GM23338 (cell line): Measurements from ENCODE around the gene LAMB3. TPM values are rescaled to one million over a fixed set of nuclear protein-coding genes. Genes with fewer than 3 reads are reported as not detected.

Experiments
- ATAC-seq: fragments of 200-7000 bp; cut with Tn5 transposase; 3 replicates; pipeline ENCODE4 v1.9.1; 2020
- DNase-seq: peaks from one replicate; pipeline ENCODE4 v3.0.0-alpha.2; 2015; ENCODE audit warnings: low spot score
- H2AFZ ChIP-seq: fragments of 200-600 bp; sonication (generic); 2 replicates; pipeline ENCODE4 v1.8.0; 2016; ENCODE audit warnings: antibody characterized with exemption, mild to moderate bottlenecking, moderate library complexity
- H3F3A ChIP-seq: fragments of 200-600 bp; sonication (generic); replicated peaks from 2 replicates; pipeline ENCODE4 v1.8.0; 2017; ENCODE audit warnings: antibody characterized with exemption, mixed run types, low read depth
- H3K27ac ChIP-seq: fragments of 200-600 bp; sonication (generic); 2 replicates; pipeline ENCODE4 v1.6.1; 2016; ENCODE audit warnings: low read depth
- H3K27me3 ChIP-seq: fragments of 200-600 bp; sonication (generic); 2 replicates; pipeline ENCODE4 v1.8.0; 2016; ENCODE audit warnings: mild to moderate bottlenecking, mixed run types, moderate library complexity; ENCODE audit not compliant: insufficient read depth
- H3K36me3 ChIP-seq: fragments of 200-600 bp; sonication (generic); 2 replicates; pipeline ENCODE4 v1.8.0; 2016; ENCODE audit warnings: mild to moderate bottlenecking; ENCODE audit not compliant: insufficient read depth
- H3K4me1 ChIP-seq: fragments of 200-600 bp; sonication (generic); 2 replicates; pipeline ENCODE4 v1.8.0; 2016; ENCODE audit warnings: mild to moderate bottlenecking, moderate library complexity; ENCODE audit not compliant: insufficient read depth
- H3K4me2 ChIP-seq: fragments of 200-600 bp; sonication (generic); 2 replicates; pipeline ENCODE4 v1.7.1; 2017; ENCODE audit warnings: mixed run types
- H3K4me3 ChIP-seq: fragments of 200-600 bp; sonication (generic); 2 replicates; pipeline ENCODE4 v1.6.1; 2016; ENCODE audit warnings: mixed run types
- H3K79me2 ChIP-seq: fragments of 200-600 bp; sonication (generic); replicated peaks from 2 replicates; pipeline ENCODE4 v1.8.0; 2017; ENCODE audit warnings: mild to moderate bottlenecking; ENCODE audit not compliant: insufficient read depth
- H3K9me2 ChIP-seq: fragments of 200-600 bp; sonication (generic); 2 replicates; pipeline ENCODE4 v1.8.0; 2017; ENCODE audit not compliant: insufficient read depth
- H4K20me1 ChIP-seq: fragments of 200-600 bp; sonication (generic); replicated peaks from 2 replicates; pipeline ENCODE4 v1.8.0; 2017; ENCODE audit warnings: mild to moderate bottlenecking; ENCODE audit not compliant: insufficient read depth
- H3K27ac Mint-ChIP-seq: 2 replicates; pipeline ENCODE4 v1.8.0; 2020; ENCODE audit warnings: inconsistent platforms, mild to moderate bottlenecking, moderate library complexity, mixed read lengths
- H3K27me3 Mint-ChIP-seq: 3 replicates; pipeline ENCODE4 v1.8.0; 2022; ENCODE audit warnings: low read depth, mild to moderate bottlenecking, moderate library complexity, mixed read lengths, inconsistent platforms; ENCODE audit not compliant: insufficient read depth, poor library complexity
- H3K36me3 Mint-ChIP-seq: 3 replicates; pipeline ENCODE4 v1.8.0; 2021; ENCODE audit warnings: low read depth, mild to moderate bottlenecking, inconsistent platforms, moderate library complexity, mixed read lengths
- H3K4me1 Mint-ChIP-seq: 3 replicates; pipeline ENCODE4 v1.8.0; 2020; ENCODE audit warnings: mild to moderate bottlenecking, inconsistent platforms, mixed read lengths
- H3K4me3 Mint-ChIP-seq: 3 replicates; pipeline ENCODE4 v1.8.0; 2021; ENCODE audit warnings: moderate library complexity, mild to moderate bottlenecking, inconsistent platforms, mixed read lengths
- H3K9me3 Mint-ChIP-seq: 3 replicates; pipeline ENCODE4 v1.8.0; 2020; ENCODE audit warnings: moderate library complexity, mild to moderate bottlenecking, inconsistent platforms, mixed read lengths
- EZH2phosphoT487 ChIP-seq: fragments of 200-600 bp; sonication (generic); IDR thresholded peaks from one replicate; pipeline ENCODE4 v1.8.1; 2018; ENCODE audit warnings: antibody characterized with exemption; ENCODE audit not compliant: unreplicated experiment
- POLR2AphosphoS5 ChIP-seq: IDR thresholded peaks from 2 replicates; pipeline ENCODE4 v1.6.1; 2016; ENCODE audit warnings: antibody characterized with exemption, low read depth
- ZNF331 ChIP-seq: fragments of 250-450 bp; sonication (Bioruptor Pico); IDR thresholded peaks from 2 replicates; pipeline ENCODE4 v1.5.0; 2020; ENCODE audit warnings: low read depth, mild to moderate bottlenecking, moderate library complexity
- polyA plus RNA-seq: library from polyadenylated mRNA; unstranded; fragments of >200 nt; fragmentation: Nextera tagmentation; extraction: Ambion mirVana; gene quantifications from 2 replicates; pipeline ENCODE4 v1.2.1, GENCODE V29; 2016
- total RNA-seq: library from RNA; depleted of rRNA; stranded (reverse); fragments of >200 nt; shearing (Covaris generic); gene quantifications from 2 replicates; pipeline ENCODE4 v1.2.3, GENCODE V29; 2014
- TF ChIP-seq, protein P1 (sequence below): fragments of 250-450 bp; sonication (Bioruptor Pico); IDR thresholded peaks from 2 replicates; pipeline ENCODE4 v1.5.0; 2020; ENCODE audit warnings: mild to moderate bottlenecking, moderate library complexity

LAMB3 gene
- total and polyA plus RNA-seq, 2 experiments from 2014 or later, result 0.05 to 0.52 TPM

DNA sequence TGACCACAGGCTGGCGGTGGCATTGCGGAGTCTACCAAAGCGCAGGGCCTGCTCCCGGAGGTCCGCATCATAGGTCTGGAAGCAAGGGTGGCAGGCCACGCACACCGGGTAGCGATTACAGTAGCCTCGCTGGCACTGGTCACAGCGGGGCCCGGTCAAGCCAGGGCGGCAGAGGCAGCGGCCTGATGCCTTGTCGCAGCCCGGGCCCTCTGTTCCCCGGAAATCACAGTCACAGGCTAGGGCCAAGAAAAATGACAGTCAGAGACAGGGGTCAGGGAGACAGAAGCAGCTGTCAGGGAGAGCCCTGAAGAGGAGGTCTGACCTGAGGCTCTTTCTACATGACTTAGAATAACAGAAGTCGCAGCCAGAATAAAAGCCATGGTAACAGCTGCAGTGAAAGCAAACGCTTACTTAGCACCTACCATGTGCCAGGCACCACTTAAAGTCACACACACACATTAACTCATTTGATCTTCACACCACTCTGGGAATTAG, 26.4 kb downstream of the LAMB3 start (continued):
- TF ChIP-seq, protein P1, sequence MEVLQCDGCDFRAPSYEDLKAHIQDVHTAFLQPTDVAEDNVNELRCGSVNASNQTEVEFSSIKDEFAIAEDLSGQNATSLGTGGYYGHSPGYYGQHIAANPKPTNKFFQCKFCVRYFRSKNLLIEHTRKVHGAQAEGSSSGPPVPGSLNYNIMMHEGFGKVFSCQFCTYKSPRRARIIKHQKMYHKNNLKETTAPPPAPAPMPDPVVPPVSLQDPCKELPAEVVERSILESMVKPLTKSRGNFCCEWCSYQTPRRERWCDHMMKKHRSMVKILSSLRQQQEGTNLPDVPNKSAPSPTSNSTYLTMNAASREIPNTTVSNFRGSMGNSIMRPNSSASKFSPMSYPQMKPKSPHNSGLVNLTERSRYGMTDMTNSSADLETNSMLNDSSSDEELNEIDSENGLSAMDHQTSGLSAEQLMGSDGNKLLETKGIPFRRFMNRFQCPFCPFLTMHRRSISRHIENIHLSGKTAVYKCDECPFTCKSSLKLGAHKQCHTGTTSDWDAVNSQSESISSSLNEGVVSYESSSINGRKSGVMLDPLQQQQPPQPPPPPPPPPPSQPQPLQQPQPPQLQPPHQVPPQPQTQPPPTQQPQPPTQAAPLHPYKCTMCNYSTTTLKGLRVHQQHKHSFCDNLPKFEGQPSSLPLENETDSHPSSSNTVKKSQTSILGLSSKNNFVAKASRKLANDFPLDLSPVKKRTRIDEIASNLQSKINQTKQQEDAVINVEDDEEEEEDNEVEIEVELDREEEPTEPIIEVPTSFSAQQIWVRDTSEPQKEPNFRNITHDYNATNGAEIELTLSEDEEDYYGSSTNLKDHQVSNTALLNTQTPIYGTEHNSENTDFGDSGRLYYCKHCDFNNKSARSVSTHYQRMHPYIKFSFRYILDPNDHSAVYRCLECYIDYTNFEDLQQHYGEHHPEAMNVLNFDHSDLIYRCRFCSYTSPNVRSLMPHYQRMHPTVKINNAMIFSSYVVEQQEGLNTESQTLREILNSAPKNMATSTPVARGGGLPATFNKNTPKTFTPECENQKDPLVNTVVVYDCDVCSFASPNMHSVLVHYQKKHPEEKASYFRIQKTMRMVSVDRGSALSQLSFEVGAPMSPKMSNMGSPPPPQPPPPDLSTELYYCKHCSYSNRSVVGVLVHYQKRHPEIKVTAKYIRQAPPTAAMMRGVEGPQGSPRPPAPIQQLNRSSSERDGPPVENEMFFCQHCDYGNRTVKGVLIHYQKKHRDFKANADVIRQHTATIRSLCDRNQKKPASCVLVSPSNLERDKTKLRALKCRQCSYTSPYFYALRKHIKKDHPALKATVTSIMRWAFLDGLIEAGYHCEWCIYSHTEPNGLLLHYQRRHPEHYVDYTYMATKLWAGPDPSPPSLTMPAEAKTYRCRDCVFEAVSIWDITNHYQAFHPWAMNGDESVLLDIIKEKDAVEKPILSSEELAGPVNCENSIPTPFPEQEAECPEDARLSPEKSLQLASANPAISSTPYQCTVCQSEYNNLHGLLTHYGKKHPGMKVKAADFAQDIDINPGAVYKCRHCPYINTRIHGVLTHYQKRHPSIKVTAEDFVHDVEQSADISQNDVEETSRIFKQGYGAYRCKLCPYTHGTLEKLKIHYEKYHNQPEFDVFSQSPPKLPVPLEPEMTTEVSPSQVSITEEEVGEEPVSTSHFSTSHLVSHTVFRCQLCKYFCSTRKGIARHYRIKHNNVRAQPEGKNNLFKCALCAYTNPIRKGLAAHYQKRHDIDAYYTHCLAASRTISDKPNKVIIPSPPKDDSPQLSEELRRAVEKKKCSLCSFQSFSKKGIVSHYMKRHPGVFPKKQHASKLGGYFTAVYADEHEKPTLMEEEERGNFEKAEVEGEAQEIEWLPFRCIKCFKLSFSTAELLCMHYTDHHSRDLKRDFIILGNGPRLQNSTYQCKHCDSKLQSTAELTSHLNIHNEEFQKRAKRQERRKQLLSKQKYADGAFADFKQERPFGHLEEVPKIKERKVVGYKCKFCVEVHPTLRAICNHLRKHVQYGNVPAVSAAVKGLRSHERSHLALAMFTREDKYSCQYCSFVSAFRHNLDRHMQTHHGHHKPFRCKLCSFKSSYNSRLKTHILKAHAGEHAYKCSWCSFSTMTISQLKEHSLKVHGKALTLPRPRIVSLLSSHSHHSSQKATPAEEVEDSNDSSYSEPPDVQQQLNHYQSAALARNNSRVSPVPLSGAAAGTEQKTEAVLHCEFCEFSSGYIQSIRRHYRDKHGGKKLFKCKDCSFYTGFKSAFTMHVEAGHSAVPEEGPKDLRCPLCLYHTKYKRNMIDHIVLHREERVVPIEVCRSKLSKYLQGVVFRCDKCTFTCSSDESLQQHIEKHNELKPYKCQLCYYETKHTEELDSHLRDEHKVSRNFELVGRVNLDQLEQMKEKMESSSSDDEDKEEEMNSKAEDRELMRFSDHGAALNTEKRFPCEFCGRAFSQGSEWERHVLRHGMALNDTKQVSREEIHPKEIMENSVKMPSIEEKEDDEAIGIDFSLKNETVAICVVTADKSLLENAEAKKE (CRISPR knock-in tag), result no peak
- TF ChIP-seq EZH2phosphoT487 (no peak), ZNF331 (CRISPR knock-in tag) (no peak)

DNA sequence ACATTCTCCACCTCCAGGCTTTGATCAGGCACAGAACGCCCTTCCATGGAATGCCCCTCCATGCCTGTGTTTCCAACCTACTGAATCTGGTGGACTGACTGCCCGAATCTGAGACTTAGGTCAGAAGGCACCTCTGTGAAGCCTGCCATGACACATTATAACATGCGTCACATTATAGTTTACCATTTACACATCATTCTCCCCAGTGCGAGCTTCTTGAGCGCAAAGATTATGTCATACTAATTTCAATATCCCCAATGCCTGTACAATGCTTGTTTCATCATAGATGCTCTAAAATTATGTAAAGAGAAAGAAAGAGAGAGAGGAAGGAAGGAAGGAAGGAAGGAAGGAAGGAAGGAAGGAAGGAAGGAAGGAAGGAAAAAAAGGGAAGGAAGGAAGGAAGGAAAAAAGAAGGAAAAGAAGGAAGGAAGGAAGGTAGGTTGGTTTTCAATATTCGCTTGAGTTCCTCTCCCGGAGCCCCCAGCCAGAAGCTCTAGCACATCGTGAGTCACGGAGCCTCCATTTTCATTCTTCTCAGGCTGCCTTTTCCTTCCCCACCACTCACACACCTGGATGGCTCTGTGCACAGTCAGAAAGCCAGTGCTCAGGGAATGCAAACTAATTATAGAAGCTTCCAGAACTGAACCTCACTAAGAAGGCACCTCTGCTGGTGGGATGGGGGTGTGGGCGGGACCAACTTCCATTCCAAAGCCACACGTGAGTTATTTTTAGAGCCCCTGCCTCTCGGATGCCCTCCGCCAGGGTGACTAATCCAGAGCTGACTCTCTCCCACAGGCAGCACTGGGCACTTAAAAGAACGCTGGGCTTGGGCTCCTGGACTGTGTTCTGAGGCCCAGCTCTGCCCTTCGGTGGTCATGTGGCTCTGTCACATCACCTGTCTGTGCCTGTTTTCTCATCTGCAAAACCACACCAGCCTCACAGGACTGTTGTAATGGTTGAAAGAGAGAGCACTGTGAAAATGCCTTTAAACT, 27.4 kb downstream of the LAMB3 start:
- H3K9me3 Mint-ChIP-seq, result no peaks in the 10 kb centered on the region; the same call in 2 of the 3 replicates
- peaks cover 2% of the 10 kb centered on the region for H3K4me1 ChIP-seq
- H3K27ac ChIP-seq, result no peak overlapping the region
- no peak for ATAC-seq
- no peak overlapping the region for H3K4me3 ChIP-seq
- no peaks in the 10 kb centered on the region for H4K20me1 ChIP-seq
- no peaks in the 10 kb centered on the region for H3K9me2 ChIP-seq
- no peaks in the 10 kb centered on the region for H3K79me2 ChIP-seq
- H3K4me3 Mint-ChIP-seq, result no peak overlapping the region
- H3F3A ChIP-seq, result no peaks in the 10 kb centered on the region
- no peak overlapping the region for H3K4me2 ChIP-seq
- H2AFZ ChIP-seq, result no peak overlapping the region
- no peaks in the 10 kb centered on the region for H3K27me3 ChIP-seq
- no peak for DNase-seq
- H3K36me3 Mint-ChIP-seq, result no peaks in the 10 kb centered on the region; the same call in 2 of the 3 replicates
- H3K4me1 Mint-ChIP-seq, result peaks cover 18% of the 10 kb centered on the region
- peaks cover 10% of the 10 kb centered on the region for H3K27me3 Mint-ChIP-seq
- no peak overlapping the region for H3K27ac Mint-ChIP-seq
- no peaks in the 10 kb centered on the region for H3K36me3 ChIP-seq
- TF ChIP-seq POLR2AphosphoS5, result no peak
- TF ChIP-seq, protein P1 (CRISPR knock-in tag), result no peak
